PC-3 (cell line): ENCODE measurements around the gene SYCP2L. TPM values are rescaled to one million over a fixed set of nuclear protein-coding genes. Genes with fewer than 3 reads are reported as not detected.

ENCODE experiments used
- ATAC-seq: fragments of 200-7000 bp; cut with Tn5 transposase; 2 replicates; pipeline ENCODE4 v1.9.1; 2020; ENCODE audit warnings: mild to moderate bottlenecking, moderate library complexity
- BruUV-seq: library from RNA; stranded (reverse); fragments of 400-500 nt; replicated peaks from 2 replicates; lab custom pipeline; 2021; lab: Mats Ljungman, UMichigan
- CTCF ChIA-PET: fragments of 300-600 bp; sonication (Branson Sonifier 250); formaldehyde crosslinking; loops from one replicate; lab custom pipeline; 2022; ENCODE audit warnings: antibody characterized with exemption; lab: Charles Lee
- POLR2A ChIA-PET: fragments of 300-600 bp; sonication (Branson Sonifier 250); formaldehyde crosslinking; loops from one replicate; lab custom pipeline; 2022; ENCODE audit warnings: antibody characterized with exemption; ENCODE audit not compliant: unreplicated experiment; lab: Charles Lee
- DNase-seq: peaks from one replicate; pipeline ENCODE4 v3.0.0-alpha.2; 2015
- H2AFZ ChIP-seq: fragments of 300-600 bp; sonication (generic); 2 replicates; pipeline ENCODE4 v1.6.0; 2016; ENCODE audit warnings: antibody characterized with exemption, low read length
- H3F3A ChIP-seq: fragments of 300-600 bp; sonication (generic); one replicate; pipeline ENCODE4 v1.6.0; 2017; ENCODE audit warnings: antibody characterized with exemption, low read length, control low read depth, mild to moderate bottlenecking; ENCODE audit not compliant: unreplicated experiment
- H3K27ac ChIP-seq: fragments of 300-600 bp; sonication (generic); 2 replicates; pipeline ENCODE4 v1.5.1; 2016; ENCODE audit warnings: mild to moderate bottlenecking, low read length
- H3K27me3 ChIP-seq: fragments of 300-600 bp; sonication (generic); 2 replicates; pipeline ENCODE4 v1.6.1; 2016; ENCODE audit warnings: low read length, mixed read lengths
- H3K36me3 ChIP-seq: fragments of 300-600 bp; sonication (generic); 2 replicates; pipeline ENCODE4 v1.6.1; 2016; ENCODE audit warnings: low read depth, mixed run types, low read length, mixed read lengths
- H3K4me1 ChIP-seq: fragments of 300-600 bp; sonication (generic); 2 replicates; pipeline ENCODE4 v1.5.1; 2016; ENCODE audit warnings: low read length; ENCODE audit not compliant: insufficient read depth
- H3K4me2 ChIP-seq: fragments of 300-600 bp; sonication (generic); 2 replicates; pipeline ENCODE4 v1.6.0; 2016; ENCODE audit warnings: low read length
- H3K4me3 ChIP-seq: fragments of 300-600 bp; sonication (generic); 2 replicates; pipeline ENCODE4 v1.5.1; 2016; ENCODE audit warnings: mild to moderate bottlenecking, low read length, mixed read lengths
- H3K79me2 ChIP-seq: fragments of 300-600 bp; sonication (generic); 2 replicates; pipeline ENCODE4 v1.6.1; 2017; ENCODE audit warnings: low read length, mixed read lengths
- H3K9ac ChIP-seq: fragments of 300-600 bp; sonication (generic); 2 replicates; pipeline ENCODE4 v1.6.0; 2016; ENCODE audit warnings: mild to moderate bottlenecking, low read length
- H3K9me2 ChIP-seq: fragments of 300-600 bp; sonication (generic); replicated peaks from 2 replicates; pipeline ENCODE4 v1.6.1; 2016; ENCODE audit warnings: mixed run types, low read length, mixed read lengths
- H3K9me3 ChIP-seq: fragments of 300-600 bp; sonication (generic); 2 replicates; pipeline ENCODE4 v1.6.1; 2016; ENCODE audit warnings: low read length, mixed read lengths
- H4K20me1 ChIP-seq: fragments of 300-600 bp; sonication (generic); 2 replicates; pipeline ENCODE4 v1.6.1; 2016; ENCODE audit warnings: low read length, mixed read lengths
- CTCF ChIP-seq: fragments of 300-600 bp; sonication (generic); conservative IDR thresholded peaks from 2 replicates; pipeline ENCODE4 v1.5.1; 2017; ENCODE audit warnings: antibody characterized with exemption, low read depth, mild to moderate bottlenecking, low read length
- EZH2 ChIP-seq: fragments of 300-600 bp; sonication (generic); IDR thresholded peaks from one replicate; pipeline ENCODE4 v1.6.1; 2017; ENCODE audit warnings: antibody characterized with exemption, mild to moderate bottlenecking, low read length; ENCODE audit not compliant: unreplicated experiment
- EZH2phosphoT487 ChIP-seq: fragments of 300-600 bp; sonication (generic); IDR thresholded peaks from 2 replicates; pipeline ENCODE4 v1.6.1; 2018; ENCODE audit warnings: mild to moderate bottlenecking, antibody characterized with exemption, low read length, borderline replicate concordance
- intact Hi-C: fragments of 100-400 bp; cut with micrococcal nuclease; formaldehyde crosslinking; loops from 2 replicates; pipeline ENCODE4 v1.9.0; 2023
- total RNA-seq: library from RNA; depleted of rRNA; stranded (reverse); fragments of >200 nt; gene quantifications from 2 replicates; pipeline ENCODE4 v1.2.3, GENCODE V29; 2014

SYCP2L gene
- total RNA-seq, 1 experiment from 2014 or later = 0.07 TPM

- H3K79me2 ChIP-seq = no peaks in the 10 kb centered on the region
- H3K4me1 ChIP-seq = no peaks in the 10 kb centered on the region
- POLR2A ChIA-PET = no interaction called here
- no peak overlapping the region for H3K9ac ChIP-seq
- no peak for DNase-seq
- H3K36me3 ChIP-seq = no peaks in the 10 kb centered on the region
- BruUV-seq = no TSS peak
- H3K4me3 ChIP-seq = no peak overlapping the region
- H3F3A ChIP-seq = no peaks in the 10 kb centered on the region
- H3K27me3 ChIP-seq = no peaks in the 10 kb centered on the region
- H2AFZ ChIP-seq = no peak overlapping the region
- H3K4me2 ChIP-seq = no peak overlapping the region
- no peak overlapping the region for H3K27ac ChIP-seq
- no peaks in the 10 kb centered on the region for H3K9me3 ChIP-seq
- TF ChIP-seq CTCF = no peak
- TF ChIP-seq EZH2 = no peak
- TF ChIP-seq EZH2phosphoT487 = no peak
- intact Hi-C loops = no loop called here
- CTCF ChIA-PET = no interaction called here
- H3K9me2 ChIP-seq = no peaks in the 10 kb centered on the region
- no peak for ATAC-seq
- H4K20me1 ChIP-seq = no peaks in the 10 kb centered on the region
These were observed 131.4 kb downstream of the SYCP2L start for GRCh38 chr6:11018225-11018624.

GRCh38 chr6:11021003-11021402, 134.2 kb downstream of the SYCP2L start:
- POLR2A ChIA-PET = no interaction called here
- no peak for ATAC-seq

More at GRCh38 chr6:11021003-11021402, 134.2 kb downstream of the SYCP2L start:
- H3K9me3 ChIP-seq = no peaks in the 10 kb centered on the region
- DNase-seq = no peak
- H4K20me1 ChIP-seq = no peaks in the 10 kb centered on the region
- no peak overlapping the region for H3K4me3 ChIP-seq
- H3K36me3 ChIP-seq = no peaks in the 10 kb centered on the region
- H3K4me2 ChIP-seq = no peak overlapping the region
- H3K4me1 ChIP-seq = no peaks in the 10 kb centered on the region
- BruUV-seq = no TSS peak
- H3K9ac ChIP-seq = no peak overlapping the region
- intact Hi-C loops = no loop called here
- no peaks in the 10 kb centered on the region for H3K79me2 ChIP-seq
- no peak overlapping the region for H2AFZ ChIP-seq
- peaks cover 5% of the 10 kb centered on the region; the same call in 1 of the 2 replicates for H3K27me3 ChIP-seq
- no peaks in the 10 kb centered on the region for H3K9me2 ChIP-seq
- TF ChIP-seq CTCF = no peak
- no peak for TF ChIP-seq EZH2phosphoT487
- TF ChIP-seq EZH2 = no peak
- no peaks in the 10 kb centered on the region for H3F3A ChIP-seq
- CTCF ChIA-PET = no interaction called here
- no peak overlapping the region for H3K27ac ChIP-seq
